Neuron (in vitro differentiated cells): ENCODE results near the gene HK1.

Source experiments
- H2AFZ ChIP-seq: one replicate; pipeline ENCODE4 v1.6.1; 2013; ENCODE audit warnings: low read depth, mild to moderate bottlenecking, inconsistent platforms, low read length, moderate library complexity
- H3K27me3 ChIP-seq: one replicate; pipeline ENCODE4 v1.6.1; 2013; ENCODE audit warnings: low read length; ENCODE audit not compliant: insufficient read depth
- H3K36me3 ChIP-seq: one replicate; pipeline ENCODE4 v1.6.1; 2013; ENCODE audit warnings: low read length; ENCODE audit not compliant: insufficient read depth
- H3K4me1 ChIP-seq: one replicate; pipeline ENCODE4 v1.6.1; 2013; ENCODE audit warnings: low read length; ENCODE audit not compliant: insufficient read depth
- H3K4me3 ChIP-seq: 2 replicates; pipeline ENCODE4 v1.5.1; 2013; ENCODE audit warnings: mild to moderate bottlenecking, low read length, moderate library complexity
- H3K9me3 ChIP-seq: one replicate; pipeline ENCODE4 v1.6.1; 2013; ENCODE audit warnings: low read length

Gene HK1

DNA sequence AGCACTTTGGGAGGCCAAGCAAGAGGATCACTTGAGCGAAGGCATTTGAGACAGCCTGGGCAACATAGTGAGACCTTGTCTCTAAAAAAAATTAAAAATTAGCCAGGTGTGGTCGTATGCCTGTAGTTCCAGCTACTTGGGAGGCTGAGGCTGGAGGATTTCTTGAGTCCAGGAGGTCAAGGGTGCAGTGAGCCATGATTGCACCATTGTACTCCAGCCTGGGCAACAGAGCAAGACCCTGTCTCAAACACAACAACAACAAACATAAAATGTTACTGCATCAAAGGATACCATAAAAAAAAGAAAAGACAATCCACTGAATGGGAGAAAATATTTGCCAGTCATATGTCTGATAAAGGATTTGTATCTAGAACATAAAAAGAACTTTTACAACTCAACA is 77.9 kb downstream of the HK1 start:
- H3K9me3 ChIP-seq = no peaks in the 10 kb centered on the region
- H2AFZ ChIP-seq = no peak overlapping the region
- no peaks in the 10 kb centered on the region for H3K4me1 ChIP-seq

DNA sequence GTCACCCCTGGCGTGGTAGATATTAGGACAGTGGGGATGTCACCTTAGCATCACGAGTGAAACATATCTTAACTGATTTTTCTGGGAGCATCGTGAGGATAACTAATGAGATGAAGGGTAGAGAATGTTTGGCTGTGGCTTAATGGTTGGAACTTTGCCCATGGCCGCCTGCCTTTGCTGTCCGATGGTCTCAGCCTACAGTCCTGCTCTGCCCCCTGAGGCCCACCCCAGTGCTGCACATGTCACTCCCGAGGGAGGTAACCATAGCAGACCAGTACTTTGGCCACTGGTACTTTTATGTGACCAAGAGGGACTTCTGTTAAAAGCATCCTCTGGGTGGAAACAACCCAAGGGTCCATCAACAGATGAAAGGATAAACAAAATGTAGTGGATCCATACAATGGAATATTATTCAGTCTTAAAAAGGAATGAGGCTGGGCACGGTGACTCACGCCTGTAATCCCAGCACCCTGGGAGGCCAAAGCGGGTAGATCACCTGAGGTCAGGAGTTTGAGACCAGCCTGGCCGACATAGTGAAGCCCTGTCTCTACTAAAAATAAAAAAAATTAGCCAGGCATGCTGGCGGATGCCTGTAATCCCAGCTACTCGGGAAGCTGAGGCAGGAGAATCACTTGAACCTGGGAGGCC is 80.0 kb downstream of the HK1 start:
- no peak overlapping the region for H2AFZ ChIP-seq
- H3K36me3 ChIP-seq = no peaks in the 10 kb centered on the region
- H3K9me3 ChIP-seq = no peaks in the 10 kb centered on the region
- H3K4me1 ChIP-seq = no peaks in the 10 kb centered on the region
- H3K4me3 ChIP-seq = no peak overlapping the region
- no peaks in the 10 kb centered on the region for H3K27me3 ChIP-seq

More for the DNA sequence above, 77.9 kb downstream of the HK1 start:
- H3K27me3 ChIP-seq = no peaks in the 10 kb centered on the region
- H3K36me3 ChIP-seq = no peaks in the 10 kb centered on the region
- no peak overlapping the region for H3K4me3 ChIP-seq

DNA sequence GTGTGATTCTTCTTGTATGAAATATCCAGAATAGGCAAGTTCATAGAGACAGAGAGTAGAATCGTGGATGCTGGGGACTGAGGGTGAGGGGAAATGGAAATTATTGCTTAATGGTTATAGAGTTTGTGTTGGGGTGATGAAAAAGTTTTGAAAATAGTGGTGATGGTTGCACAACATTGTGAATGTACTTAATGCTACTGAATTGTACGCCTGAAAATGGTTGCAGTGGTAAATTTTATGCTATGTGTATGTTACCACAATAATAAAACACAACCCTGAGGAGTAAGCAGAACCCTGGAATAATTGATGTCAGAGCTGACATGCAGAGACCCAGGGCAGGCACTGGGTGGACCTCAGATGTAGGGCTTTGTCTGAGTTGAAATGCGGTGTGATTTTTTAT is 80.9 kb downstream of the HK1 start:
- no peaks in the 10 kb centered on the region for H3K27me3 ChIP-seq
- H3K9me3 ChIP-seq = no peaks in the 10 kb centered on the region
- H3K4me1 ChIP-seq = peaks cover 5% of the 10 kb centered on the region
- no peaks in the 10 kb centered on the region for H3K36me3 ChIP-seq
- no peak overlapping the region for H3K4me3 ChIP-seq
- no peak overlapping the region for H2AFZ ChIP-seq

DNA sequence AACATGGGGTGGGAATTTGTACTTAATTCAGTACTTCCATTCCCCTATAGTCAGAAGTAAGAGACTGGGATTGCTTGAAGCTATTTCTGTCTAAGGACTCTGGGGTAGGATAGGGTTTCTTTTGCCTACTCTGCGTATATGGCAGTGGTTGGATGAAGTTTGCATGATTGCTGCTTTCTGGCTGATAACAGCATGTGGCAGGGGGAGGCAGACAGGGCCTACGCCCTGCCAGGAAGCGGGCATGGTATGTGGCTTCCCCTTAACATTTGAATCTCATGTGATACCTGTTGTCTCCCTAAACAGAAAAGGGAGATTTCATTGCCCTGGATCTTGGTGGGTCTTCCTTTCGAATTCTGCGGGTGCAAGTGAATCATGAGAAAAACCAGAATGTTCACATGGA is 81.3 kb downstream of the HK1 start:
- H2AFZ ChIP-seq = no peak overlapping the region
- no peaks in the 10 kb centered on the region for H3K9me3 ChIP-seq
- peaks cover 9% of the 10 kb centered on the region for H3K4me1 ChIP-seq
- no peaks in the 10 kb centered on the region for H3K36me3 ChIP-seq
- no peaks in the 10 kb centered on the region for H3K27me3 ChIP-seq
- no peak overlapping the region for H3K4me3 ChIP-seq

DNA sequence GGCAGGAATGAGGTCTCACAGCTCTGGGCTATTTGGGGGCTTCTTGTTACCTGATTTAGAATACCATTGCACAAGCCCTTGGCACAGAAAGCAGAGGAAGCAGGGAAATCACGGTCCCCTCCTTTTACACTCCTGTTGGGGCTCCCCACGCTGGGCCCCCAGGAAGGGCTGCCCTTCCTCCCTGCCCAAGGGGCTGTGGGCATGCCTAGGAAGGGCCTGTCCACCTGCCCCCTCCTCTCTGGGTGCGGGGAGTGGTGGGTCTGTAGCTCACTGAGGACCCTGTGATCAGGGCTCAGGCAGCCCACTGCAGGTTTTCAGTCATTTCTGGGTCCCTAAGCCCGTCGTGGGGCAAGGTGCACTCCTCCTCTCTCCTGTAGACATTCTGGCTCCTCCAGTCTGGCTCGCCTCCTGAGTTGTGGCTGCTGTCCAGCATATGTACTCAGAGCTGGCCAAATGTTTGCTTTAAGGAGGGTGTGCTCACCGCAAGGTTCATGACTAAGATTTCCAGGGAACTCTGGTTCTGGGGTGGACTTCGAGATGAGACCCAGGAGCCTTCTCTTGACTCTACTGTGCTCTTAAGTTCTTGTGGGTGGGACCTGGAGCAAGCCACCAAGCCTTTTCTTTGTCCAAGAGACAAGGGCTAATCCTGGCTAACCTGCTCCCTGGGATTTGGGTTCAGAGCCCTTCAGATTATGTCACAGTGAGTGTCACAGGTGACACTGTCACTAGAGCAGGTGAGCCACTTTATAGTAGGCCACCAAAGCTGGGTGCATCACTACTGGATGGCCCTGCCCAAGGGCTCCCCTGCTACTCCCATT is 82.4 kb downstream of the HK1 start:
- Histone ChIP-seq H3K4me3 (no peak overlapping the region), H3K27me3 (no peaks in the 10 kb centered on the region), H3K9me3 (no peaks in the 10 kb centered on the region), H3K4me1 (peaks cover 11% of the 10 kb centered on the region), H3K36me3 (no peaks in the 10 kb centered on the region), H2AFZ (no peak overlapping the region)

DNA sequence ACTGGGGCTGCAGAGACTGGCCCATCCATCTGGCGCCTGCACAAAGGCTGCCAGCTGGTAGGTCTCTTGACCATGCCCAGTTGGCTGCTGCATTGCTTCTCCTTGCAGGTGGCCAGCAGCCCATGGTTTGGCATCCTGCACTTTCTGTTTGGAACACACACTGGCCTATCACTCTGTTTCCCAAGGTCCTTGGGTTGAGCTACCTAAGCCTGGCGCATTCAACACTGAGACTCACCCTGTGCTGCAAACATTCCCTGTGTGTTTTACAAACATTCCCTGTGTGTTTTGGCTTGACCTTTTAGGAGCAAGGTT is 83.0 kb downstream of the HK1 start:
- Histone ChIP-seq H3K36me3 (no peaks in the 10 kb centered on the region), H3K9me3 (no peaks in the 10 kb centered on the region), H2AFZ (no peak overlapping the region), H3K4me1 (peaks cover 11% of the 10 kb centered on the region), H3K27me3 (no peaks in the 10 kb centered on the region), H3K4me3 (no peak overlapping the region)

DNA sequence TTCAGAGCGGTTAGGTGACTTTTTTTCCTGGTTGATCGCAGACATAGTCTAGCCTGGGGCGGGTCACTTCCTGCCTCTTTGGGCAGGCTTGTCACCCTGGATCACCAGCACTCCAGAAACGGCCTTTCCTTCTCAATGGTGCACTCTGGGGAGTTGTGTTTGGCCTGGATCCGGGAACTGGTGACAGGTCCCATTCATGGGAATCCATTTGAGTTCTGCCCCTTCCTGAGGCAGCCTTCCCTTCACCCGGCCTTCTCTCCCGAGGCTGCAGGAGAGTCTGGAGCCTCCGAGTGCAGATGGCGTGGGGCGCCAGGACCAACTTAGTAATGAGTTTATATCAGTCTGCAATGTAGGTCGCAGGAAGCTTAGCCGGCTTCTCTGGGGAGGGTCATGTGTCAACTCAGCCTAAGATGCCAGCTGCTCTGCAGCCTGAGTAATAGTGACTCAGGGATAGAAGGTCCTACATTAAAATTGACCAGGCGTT is 84.2 kb downstream of the HK1 start:
- Histone ChIP-seq H3K4me3 (no peak overlapping the region), H3K9me3 (no peaks in the 10 kb centered on the region), H3K36me3 (peaks cover 3% of the 10 kb centered on the region), H3K4me1 (peaks cover 11% of the 10 kb centered on the region), H3K27me3 (no peaks in the 10 kb centered on the region), H2AFZ (no peak overlapping the region)

DNA sequence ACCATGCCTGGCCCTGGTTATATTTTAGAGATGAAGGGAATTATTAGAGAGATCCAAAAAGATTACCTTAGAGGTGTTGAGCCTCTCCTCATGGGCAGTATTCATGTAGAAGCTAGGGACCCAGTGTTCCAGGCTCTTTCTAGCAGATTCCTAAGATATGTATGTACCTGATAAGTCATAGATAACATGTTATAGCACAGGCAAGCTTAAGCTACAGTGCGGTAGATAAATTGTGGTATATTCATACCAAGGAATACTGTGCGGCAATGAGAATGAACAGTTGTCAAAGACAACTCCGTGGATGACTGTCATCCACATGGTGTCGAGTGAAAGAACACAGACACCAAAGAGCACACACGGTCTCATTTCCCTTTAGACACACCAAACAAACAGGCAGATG is 85.4 kb downstream of the HK1 start:
- H3K9me3 ChIP-seq = no peaks in the 10 kb centered on the region
- H2AFZ ChIP-seq = no peak overlapping the region
- H3K36me3 ChIP-seq = peaks cover 7% of the 10 kb centered on the region
- no peaks in the 10 kb centered on the region for H3K27me3 ChIP-seq
- peaks cover 11% of the 10 kb centered on the region for H3K4me1 ChIP-seq
- H3K4me3 ChIP-seq = no peak overlapping the region

DNA sequence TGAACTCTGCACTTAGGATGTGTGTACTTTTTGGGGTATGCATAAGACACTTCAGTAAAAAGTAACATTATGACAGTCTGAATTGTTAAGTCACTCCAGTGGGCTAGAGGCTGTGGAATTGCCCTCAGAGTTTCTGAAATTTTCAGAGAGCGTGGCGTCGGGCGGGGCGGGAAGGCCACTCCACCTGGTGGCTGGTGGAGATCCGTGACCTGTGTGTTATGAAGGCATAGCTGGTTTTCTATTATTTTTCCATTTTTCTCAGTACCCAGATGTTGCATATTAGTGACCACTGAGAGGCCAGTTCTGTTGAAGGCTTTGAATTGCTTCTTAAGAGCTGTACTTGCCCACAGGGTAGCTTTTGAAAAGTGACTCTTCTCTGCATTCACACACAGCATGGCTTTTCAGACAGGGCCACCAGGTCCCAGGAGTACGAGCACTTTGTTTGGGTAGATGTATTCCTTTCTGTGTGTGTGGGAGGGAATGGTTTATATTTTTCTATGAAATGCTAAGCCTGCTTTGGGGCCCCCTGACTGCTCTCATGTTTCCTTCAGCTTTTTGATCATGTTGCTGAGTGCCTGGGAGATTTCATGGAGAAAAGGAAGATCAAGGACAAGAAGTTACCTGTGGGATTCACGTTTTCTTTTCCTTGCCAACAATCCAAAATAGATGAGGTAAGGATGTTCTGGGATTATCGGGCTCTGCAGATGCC is 86.1 kb downstream of the HK1 start:
- Histone ChIP-seq H2AFZ (no peak overlapping the region), H3K4me3 (no peak overlapping the region), H3K4me1 (peaks cover 11% of the 10 kb centered on the region), H3K36me3 (peaks cover 7% of the 10 kb centered on the region), H3K9me3 (no peaks in the 10 kb centered on the region), H3K27me3 (no peaks in the 10 kb centered on the region)

DNA sequence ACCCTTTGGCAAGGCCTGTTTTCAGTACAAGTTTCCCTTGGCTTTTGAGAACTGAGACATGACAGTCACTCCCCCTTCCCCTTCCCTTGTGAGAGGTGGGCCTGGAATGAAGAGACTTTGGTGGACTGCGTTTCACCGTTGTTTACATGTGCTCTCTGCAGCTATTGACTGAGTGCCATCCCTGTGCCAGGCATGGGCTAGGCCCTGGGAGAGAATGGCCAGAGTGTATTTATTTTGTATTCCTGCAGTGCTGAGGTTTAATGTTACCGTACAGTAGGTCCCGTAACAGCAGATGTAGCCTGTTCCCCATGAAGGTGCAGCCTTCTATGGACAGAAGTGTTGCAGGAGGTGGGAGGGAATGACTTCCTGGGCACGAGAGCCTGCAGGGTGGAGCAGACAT is 88.4 kb downstream of the HK1 start:
- no peak overlapping the region for H2AFZ ChIP-seq
- H3K4me3 ChIP-seq = no peak overlapping the region
- no peaks in the 10 kb centered on the region for H3K9me3 ChIP-seq
- H3K27me3 ChIP-seq = no peaks in the 10 kb centered on the region
- peaks cover 11% of the 10 kb centered on the region for H3K4me1 ChIP-seq
- peaks cover 12% of the 10 kb centered on the region for H3K36me3 ChIP-seq

DNA sequence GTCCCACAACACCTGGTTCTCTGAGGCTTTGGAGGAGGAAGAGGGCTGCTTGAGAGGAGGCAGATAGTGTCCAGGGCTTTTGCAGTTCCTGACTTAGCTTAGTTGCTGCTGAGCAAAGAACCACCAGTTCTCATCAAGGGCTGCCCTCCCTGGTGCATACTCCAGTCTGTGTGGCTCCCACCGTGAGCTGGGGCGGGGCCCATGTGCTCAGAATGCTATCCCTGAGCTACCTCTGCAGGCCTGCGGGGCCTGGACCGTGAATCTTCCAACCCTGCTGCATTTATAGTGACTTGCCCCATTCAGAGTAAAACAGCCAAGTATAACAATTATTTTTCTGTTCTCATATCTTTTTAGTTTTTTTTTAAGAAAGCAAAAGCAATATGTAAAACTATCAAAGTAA is 89.2 kb downstream of the HK1 start:
- no peak overlapping the region for H3K4me3 ChIP-seq
- H3K36me3 ChIP-seq = peaks cover 12% of the 10 kb centered on the region
- no peaks in the 10 kb centered on the region for H3K9me3 ChIP-seq

DNA sequence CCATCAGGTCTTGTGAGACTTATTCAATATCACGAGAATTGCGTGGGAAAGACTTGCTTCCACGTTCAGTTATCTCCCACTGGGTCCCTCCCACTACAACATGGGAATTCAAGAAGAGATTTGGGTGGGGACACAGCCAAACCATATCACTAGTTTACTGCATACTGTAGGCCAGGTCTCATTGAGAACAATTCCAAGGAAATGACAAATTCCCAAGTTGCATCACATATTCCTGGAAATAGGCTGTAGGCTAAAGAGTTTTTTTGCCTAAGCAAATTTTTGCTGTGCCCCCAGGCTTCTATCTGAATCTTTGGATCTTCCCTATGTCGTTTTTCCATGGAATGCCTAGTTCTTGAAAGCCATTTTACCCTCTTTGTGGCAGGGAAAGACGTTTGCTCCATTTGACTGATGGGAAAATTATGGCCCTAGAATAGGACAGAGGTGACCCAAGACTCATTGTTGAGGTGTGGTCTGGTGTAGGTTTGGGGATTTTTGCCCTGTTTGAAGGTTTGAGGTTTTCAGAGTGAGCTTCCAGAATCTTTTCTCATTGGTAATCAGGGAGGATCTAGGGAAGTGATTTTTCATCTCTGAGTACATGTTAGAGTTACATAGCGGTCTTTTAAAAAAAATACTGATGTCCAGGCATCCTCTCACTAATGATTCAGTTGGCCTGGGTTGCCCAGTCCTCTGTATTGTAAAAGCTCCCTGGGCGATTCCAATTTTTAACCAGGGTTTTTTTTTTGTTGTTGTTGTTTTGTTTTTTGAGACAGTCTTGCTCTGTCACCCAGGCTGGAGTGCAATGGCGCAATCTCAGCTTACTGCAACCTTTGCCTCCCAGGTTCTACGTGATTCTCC is 94.1 kb downstream of the HK1 start:
- peaks cover 15% of the 10 kb centered on the region for H3K36me3 ChIP-seq
- no peak overlapping the region for H3K4me3 ChIP-seq
- H3K4me1 ChIP-seq = no peaks in the 10 kb centered on the region
- no peaks in the 10 kb centered on the region for H3K9me3 ChIP-seq
- no peak overlapping the region for H2AFZ ChIP-seq
- H3K27me3 ChIP-seq = no peaks in the 10 kb centered on the region

More for the DNA sequence above, 89.2 kb downstream of the HK1 start:
- Histone ChIP-seq H2AFZ (no peak overlapping the region), H3K27me3 (no peaks in the 10 kb centered on the region), H3K4me1 (peaks cover 11% of the 10 kb centered on the region)
